ENCODE results near the gene DNTT.

Gene DNTT

GRCh38 chr10:96377816-96378294 is 73.6 kb downstream of the DNTT start:
- DNase-seq (ENCODE audit: low read depth in 3 of 3) = no peak

- DNase-seq (ENCODE audit: low read depth in 3 of 3) = no peak
Observed at GRCh38 chr10:96378741-96379140, 74.5 kb downstream of the DNTT start.

GRCh38 chr10:96379758-96380157 is 75.5 kb downstream of the DNTT start:
- DNase-seq (ENCODE audit: low read depth in 3 of 3) = no peak

GRCh38 chr10:96380821-96381220 is 76.6 kb downstream of the DNTT start:
- no peak for DNase-seq (ENCODE audit: low read depth in 3 of 3)

- no peak for DNase-seq (ENCODE audit: low read depth in 3 of 3)
Observed at GRCh38 chr10:96384506-96384905, 80.3 kb downstream of the DNTT start.

GRCh38 chr10:96387161-96387560 is 82.9 kb downstream of the DNTT start:
- DNase-seq (ENCODE audit: low read depth in 3 of 3) = no peak

- DNase-seq (ENCODE audit: low read depth in 3 of 3) = no peak
Observed at GRCh38 chr10:96387601-96388000, 83.4 kb downstream of the DNTT start.

Data from stimulated activated CD4-positive, alpha-beta T cell treated with anti-CD3 and anti-CD28 coated beads, TNF-alpha, amount 100 ng/mL, for 48 hours (primary cell).